ENCODE data around the gene ACSL6.

Gene ACSL6

GRCh38 chr5:132011622-132012343 is at the start of gene ACSL6:
ACSL6 (minus strand) TSS chr5:132011658; CDS start chr5:132011553, 105 bp downstream.
- DNase-seq, result peak in 1 of 2 experiments; percentile 19

DNA sequence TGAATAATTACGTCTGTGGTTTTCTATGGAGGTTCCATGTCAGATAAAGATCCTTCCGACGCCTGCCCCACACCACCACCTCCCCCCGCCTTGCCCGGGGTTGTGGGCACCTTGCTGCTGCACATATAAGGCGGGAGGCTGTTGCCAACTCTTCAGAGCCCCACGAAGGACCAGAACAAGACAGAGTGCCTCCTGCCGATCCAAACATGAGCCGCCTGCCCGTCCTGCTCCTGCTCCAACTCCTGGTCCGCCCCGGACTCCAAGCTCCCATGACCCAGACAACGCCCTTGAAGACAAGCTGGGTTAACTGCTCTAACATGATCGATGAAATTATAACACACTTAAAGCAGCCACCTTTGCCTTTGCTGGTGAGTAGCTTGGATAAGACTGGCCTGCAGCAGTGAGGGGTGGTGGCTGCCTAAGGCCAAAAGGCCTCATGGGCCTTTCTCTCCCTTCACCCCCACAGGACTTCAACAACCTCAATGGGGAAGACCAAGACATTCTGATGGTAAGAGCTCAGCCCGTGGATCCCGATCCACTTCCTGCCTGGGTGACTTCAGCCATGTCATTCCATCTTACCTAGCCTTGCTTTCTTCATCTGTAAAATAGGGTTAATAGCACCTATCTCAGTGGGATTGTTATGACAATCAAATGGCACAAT is 49.2 kb upstream of the ACSL6 start, which contains the start of gene IL3:
TSS of gene IL3 (plus strand) at position 155 of the 661 bp plus-strand sequence. CDS start at position 207, 52 bp downstream.
- no peak for DNase-seq

DNA sequence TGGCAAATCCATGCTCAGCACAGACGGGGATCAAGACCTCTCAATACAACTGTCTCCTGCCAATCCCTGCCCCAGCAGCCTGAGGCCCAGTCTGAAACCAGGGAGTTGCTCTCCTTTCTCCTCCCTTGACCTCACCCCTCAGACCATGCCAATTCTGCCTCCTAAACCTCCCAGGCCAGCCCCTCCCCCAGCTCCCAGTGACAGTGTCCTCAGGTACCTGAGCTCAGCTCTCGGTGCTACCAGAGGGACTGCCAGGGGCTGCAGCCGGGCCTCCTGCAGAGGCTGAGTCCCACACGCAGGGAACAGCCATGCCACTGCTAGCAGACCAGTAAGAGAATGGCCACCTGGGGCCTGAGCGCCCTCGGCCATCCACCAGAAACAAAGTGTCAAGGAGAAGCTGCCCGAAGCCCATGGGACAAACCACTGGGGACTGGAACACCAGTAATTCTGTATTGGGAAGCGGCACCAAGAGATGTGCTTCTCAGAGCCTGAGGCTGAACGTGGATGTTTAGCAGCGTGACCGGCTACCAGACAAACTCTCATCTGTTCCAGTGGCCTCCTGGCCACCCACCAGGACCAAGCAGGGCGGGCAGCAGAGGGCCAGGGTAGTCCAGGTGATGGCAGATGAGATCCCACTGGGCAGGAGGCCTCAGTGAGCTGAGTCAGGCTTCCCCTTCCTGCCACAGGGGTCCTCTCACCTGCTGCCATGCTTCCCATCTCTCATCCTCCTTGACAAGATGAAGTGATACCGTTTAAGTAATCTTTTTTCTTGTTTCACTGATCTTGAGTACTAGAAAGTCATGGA is 48.4 kb upstream of the ACSL6 start:
- no peak for DNase-seq

- no peak for DNase-seq
Measured at GRCh38 chr5:132059043-132059695, 47.7 kb upstream of the ACSL6 start.

DNA sequence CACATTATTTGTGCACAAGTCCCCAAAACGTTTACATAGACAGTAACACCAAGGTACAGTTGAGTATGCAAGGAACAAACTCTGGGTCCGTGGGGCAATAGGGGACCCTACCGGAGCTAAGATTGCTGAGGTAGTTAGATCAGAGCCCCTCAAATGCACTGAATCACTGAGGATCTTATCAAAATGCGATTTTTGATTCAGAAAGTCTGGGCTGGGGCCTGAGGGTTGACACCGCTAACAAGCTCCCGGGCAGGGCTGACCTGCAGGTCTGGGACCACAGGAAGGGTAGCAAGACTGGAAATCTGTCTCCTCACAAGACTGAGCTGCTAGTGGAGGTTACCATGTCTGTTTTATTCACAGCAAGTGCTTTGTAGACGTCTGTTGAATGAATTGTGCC is 47.2 kb upstream of the ACSL6 start:
- DNase-seq, result no peak

DNA sequence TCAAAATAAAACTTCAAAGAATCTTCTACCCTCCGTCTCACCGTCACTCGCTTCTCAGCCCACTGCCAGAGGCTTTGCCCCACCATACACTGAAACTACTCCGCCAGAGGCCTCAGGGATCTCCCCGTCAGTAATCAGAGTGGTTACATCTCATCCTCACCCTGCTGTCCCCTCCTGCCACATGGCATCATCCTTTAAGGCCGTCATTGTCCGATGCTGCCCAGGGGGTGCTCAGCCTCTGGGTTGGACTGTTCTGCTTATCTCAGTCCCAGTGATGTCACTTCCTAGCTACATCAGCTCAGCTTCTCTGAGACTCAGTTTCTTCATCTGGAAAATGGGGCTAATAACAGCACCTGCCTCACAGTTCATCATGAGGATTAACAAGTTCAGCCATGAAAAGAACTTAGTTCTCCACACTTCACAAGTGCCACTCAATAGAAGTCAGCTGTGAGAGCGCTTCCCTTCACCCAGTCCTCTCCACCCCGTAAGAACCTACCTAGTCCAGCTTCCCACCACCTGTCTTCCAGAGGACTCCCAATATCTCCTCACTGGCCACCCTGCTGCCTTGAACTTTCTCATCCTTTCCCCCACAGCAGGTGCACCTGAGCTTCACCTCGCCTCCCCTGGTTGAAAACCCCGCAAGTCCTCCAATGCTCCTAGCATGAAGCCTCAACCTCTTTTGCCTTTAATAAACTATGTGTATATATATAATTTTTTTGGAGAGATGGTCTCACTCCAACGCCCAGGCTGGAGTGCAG is 46.2 kb upstream of the ACSL6 start:
- DNase-seq, result no peak

GRCh38 chr5:132056610-132057497 is 45.4 kb upstream of the ACSL6 start:
- DNase-seq, result no peak

- DNase-seq, result peak in 1 of 2 experiments; percentile 39
Measured at GRCh38 chr5:132055808-132056609, 44.6 kb upstream of the ACSL6 start.

DNA sequence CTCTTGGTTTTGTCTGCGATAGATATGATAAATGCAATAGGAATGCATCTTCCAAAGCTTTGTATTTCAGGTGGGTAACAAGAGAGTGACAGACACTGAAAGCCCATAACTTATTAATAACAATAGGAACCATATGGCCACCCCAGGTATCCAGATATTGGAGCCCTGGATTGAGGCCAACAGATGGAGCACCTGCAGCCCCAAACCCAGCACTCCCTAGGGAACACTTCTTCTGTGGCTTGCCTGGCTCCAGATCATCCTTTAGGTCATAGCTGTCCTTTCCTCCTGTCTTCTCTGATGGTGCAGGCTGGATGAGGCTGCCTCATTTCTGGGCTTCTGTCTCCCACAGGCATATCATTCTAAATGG is 44.0 kb upstream of the ACSL6 start:
- no peak for DNase-seq

DNA sequence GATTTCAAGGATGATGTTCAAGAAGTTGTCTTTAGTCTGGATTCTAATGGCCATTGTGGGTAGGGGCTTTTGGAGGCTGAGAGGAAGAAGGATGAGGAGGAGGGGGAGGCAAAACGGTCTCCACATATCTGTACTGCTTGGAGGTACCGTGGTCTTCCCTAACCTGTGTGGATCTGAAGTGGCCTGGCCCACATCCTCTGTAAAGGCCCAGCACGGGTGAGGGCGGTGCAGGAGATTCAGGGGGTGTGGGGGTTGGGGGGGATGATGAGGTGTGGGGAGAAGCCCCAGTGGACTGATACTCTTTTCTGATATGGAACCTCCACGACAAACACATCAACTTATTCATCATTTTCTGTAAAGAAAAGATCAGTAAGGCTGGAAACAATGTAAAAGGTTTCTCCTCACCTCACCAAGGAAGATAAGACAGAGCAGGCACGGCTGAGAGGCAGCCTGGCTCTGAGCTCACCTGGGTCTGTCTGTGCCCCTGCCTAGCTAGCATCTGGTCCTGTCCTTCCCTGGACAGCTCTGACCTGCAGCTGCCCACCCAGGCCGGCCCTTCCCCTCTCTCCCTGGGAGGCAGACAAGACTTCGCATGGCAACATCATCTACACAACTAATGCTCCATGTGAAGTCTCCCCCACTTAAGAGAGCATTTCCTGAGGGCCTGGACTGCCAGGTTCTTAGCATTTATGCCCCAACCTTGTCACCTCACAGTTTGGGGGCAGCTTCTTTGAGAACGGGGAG is 43.4 kb upstream of the ACSL6 start:
- DNase-seq, result no peak

DNA sequence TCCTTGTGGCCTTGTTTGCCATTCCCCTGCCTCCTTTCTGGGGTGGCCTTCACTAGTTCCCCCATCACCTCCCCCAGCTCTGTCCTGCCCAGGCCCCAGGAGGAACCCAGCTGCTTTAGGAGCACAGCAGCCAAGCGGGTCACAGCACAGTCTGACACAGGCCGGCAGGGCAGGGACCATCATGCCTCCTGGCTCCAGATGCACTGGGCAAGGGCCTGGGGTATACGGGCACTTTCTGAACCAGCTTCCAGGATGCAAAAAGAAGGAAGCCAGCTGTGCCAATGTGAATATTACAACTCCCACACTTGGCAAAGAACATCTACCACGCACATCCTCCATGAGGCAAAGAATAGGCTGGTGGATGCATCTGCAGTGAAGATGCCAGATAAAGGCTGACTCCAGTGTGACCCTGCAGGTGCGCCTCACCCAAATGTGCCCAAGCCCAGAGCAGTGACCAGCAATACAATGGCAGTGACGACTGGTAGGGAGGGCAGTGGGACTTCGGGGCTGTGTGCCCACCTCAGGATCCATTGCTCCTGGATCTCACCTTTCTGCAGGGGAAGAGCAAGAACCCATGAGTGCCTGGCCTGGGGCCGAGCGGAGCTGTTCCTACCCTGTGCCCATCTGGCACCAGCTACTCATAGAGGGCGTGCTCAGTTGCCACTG is 42.7 kb upstream of the ACSL6 start:
- DNase-seq, result no peak

- DNase-seq, result no peak
Measured at GRCh38 chr5:132053483-132053882, 42.0 kb upstream of the ACSL6 start.

DNA sequence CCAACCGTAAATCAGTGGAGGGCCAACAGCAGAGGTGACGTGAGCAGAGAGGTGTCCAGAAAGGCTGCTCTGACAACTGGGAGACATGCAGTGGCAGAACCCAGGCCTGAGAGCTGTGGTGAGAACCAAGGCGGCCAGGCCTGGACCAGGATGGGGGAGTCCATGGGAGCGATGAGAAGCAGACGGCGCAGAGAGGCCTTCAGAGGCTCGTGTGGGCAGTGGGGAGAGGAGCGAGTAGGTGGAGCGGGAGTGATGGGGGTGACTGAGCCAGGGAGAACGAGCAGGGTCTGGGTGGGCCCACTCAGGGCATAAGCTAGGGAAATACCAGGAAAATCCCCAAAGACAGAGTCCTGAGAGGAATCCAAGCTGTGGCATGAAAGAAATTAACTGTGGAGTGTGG is 41.1 kb upstream of the ACSL6 start:
- DNase-seq, result no peak

DNA sequence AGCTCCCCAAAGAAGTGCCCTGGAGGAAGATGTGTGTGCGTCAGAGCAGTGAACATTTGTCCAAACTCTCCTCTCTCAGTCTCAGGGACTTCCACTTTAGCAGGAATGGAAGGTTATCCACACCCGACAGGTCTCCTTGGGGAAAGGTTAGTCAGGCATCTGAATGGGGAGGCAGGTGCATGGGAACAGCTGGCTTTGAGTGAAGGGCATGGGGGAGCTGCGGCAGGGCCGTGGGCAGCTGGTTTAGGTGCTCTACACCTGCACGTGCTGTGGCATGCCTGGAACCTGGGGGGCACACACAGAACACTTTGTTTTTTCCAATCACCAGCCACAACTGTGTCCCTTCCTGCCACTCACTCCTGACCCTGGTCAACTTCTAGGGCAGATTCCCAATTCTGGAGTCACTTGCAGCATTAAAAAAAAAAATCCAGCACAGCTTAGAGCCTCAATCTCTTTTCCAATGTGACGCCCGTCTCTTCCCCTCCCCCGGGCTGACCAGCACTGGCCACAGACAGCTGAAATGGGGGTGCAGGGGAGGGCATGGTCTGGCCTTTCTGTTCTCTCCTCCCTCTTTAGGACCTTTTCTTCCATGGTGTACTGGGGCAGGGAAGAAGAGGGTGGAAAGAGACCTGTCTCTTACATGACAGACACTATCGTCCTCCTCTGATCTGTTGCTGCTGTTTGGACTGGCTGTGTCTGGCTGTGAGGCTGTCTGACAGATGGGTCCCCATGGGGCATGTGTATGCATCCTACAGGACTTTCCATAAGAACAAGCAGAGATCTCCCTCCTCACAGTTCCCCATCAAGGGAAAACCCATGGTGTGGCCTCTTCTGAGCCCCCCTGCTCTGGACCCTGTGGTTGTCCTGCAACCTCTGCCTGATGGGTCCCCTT is 39.4 kb upstream of the ACSL6 start:
- DNase-seq, result no peak

- no peak for DNase-seq
Measured at GRCh38 chr5:132050136-132050535, 38.7 kb upstream of the ACSL6 start.

DNA sequence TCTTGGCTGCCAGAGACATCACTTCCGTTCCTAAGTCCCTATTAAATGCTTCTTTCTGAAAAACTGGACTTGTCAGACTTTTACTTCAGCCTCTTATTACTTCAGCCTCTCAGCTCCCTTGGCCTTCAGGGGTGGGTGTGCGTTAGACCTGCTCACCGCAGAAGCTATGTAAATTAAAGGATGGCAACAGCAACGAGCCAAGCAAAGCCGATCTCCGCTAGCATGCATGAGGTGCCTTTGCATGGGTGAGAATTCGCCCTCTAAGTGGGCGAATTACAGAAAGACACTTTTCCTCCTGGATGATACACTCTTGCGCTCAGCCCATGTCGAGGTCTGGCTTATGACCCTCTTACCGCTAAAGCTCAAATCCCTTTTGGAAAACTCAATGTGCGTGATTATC is 38.1 kb upstream of the ACSL6 start:
- DNase-seq, result no peak

DNA sequence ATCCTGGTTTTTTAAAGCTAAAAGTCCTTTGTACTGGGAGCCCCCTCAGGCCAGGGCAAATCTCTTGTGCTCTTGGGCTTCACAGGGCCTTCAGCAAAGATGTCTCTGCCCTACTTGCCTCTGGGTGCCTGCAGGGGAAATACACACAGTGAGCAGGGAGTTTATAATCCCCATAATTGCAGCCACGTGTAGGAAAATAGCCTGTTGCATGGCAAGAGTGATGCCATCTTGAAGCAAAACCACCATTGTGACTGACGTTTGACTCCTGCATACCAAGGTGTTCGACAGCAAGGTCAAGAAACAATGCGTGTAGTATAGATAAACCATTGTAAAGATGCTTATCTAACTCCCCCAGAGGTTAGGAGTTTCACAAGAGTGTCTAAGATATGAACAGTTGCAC is 37.6 kb upstream of the ACSL6 start:
- no peak for DNase-seq

GRCh38 chr5:132046880-132047299 is 35.4 kb upstream of the ACSL6 start:
- DNase-seq, result no peak
